ENCODE measurements around the gene COTL1. TPM values are rescaled to one million over a fixed set of nuclear protein-coding genes. Genes with fewer than 3 reads are reported as not detected.
A peak's percentile ranks its signal among the peaks of the same experiment; 100 is the strongest.

COTL1 gene
- total and polyA plus RNA-seq, 2 experiments from 2014 or later = 144 to 370 TPM

- H2AFZ ChIP-seq = no peak overlapping the region; the same call in 1 of the 2 replicates
- H3K9ac ChIP-seq = no peak overlapping the region
- H3K79me2 ChIP-seq (ENCODE audit: insufficient read depth) = no peaks in the 10 kb centered on the region
- in situ Hi-C loops (cut with MboI) = no loop called here
- no peaks in the 10 kb centered on the region for H3K9me2 ChIP-seq (ENCODE audit: insufficient read depth)
- no peaks in the 10 kb centered on the region for H3F3A ChIP-seq (ENCODE audit: insufficient read depth)
- no peaks in the 10 kb centered on the region for H3K4me1 ChIP-seq (ENCODE audit: insufficient read depth)
- H3K27me3 ChIP-seq (replicated peaks; ENCODE audit: insufficient read depth) = no peaks in the 10 kb centered on the region
- TF ChIP-seq EZH2 (IDR thresholded peaks at IDR 0.05; ENCODE audit: insufficient read depth, poor library complexity, severe bottlenecking) = no peak
- TF ChIP-seq EZH2phosphoT487 (IDR thresholded peaks at IDR 0.05; ENCODE audit: insufficient read depth, low read depth) = no peak
- no peaks in the 10 kb centered on the region for H3K9me3 ChIP-seq (ENCODE audit: low read depth)
- H4K20me1 ChIP-seq (ENCODE audit: insufficient read depth) = no peaks in the 10 kb centered on the region
- H3K4me2 ChIP-seq (ENCODE audit: unreplicated experiment) = no peak overlapping the region
- no peaks in the 10 kb centered on the region for H3K36me3 ChIP-seq (ENCODE audit: low read depth)
- peak; percentile 19 for DNase-seq
- 56% methylated on average over 25 of the region's 25 CpGs for WGBS, 2 experiments (ENCODE audit: low coverage in 1 of 2, low lambda C conversion rate in 2 of 2, missing lambda C conversion rate in 2 of 2)
- H3K4me3 ChIP-seq = no peak overlapping the region
- H3K27ac ChIP-seq = no peak overlapping the region
Observed at GRCh38 chr16:84544031-84544773, 73.7 kb downstream of the COTL1 start.

GRCh38 chr16:84543253-84543652, 74.6 kb downstream of the COTL1 start:
- Histone ChIP-seq H3K79me2 (ENCODE audit: insufficient read depth) (no peaks in the 10 kb centered on the region), H3K4me1 (ENCODE audit: insufficient read depth) (no peaks in the 10 kb centered on the region), H3K27ac (no peak overlapping the region), H3F3A (ENCODE audit: insufficient read depth) (no peaks in the 10 kb centered on the region), H4K20me1 (ENCODE audit: insufficient read depth) (no peaks in the 10 kb centered on the region), H3K9me3 (ENCODE audit: low read depth) (no peaks in the 10 kb centered on the region), H3K27me3 (replicated peaks; ENCODE audit: insufficient read depth) (no peaks in the 10 kb centered on the region), H3K9ac (no peak overlapping the region), H3K4me3 (no peak overlapping the region), H3K36me3 (ENCODE audit: low read depth) (no peaks in the 10 kb centered on the region), H3K9me2 (ENCODE audit: insufficient read depth) (no peaks in the 10 kb centered on the region), H2AFZ (no peak overlapping the region), H3K4me2 (ENCODE audit: unreplicated experiment) (no peak overlapping the region)
- in situ Hi-C loops (cut with MboI) = no loop called here
- WGBS, 2 experiments (ENCODE audit: low coverage in 1 of 2, low lambda C conversion rate in 2 of 2, missing lambda C conversion rate in 2 of 2) = 86 to 96% methylated on average over 2 of the region's 2 CpGs
- no peak for TF ChIP-seq EZH2 (IDR thresholded peaks at IDR 0.05; ENCODE audit: insufficient read depth, poor library complexity, severe bottlenecking)
- no peak for TF ChIP-seq EZH2phosphoT487 (IDR thresholded peaks at IDR 0.05; ENCODE audit: insufficient read depth, low read depth)
- DNase-seq = no peak

- DNase-seq = no peak
- H2AFZ ChIP-seq = no peak overlapping the region
- in situ Hi-C loops (cut with MboI) = no loop called here
- TF ChIP-seq EZH2 (IDR thresholded peaks at IDR 0.05; ENCODE audit: insufficient read depth, poor library complexity, severe bottlenecking) (no peak), EZH2phosphoT487 (IDR thresholded peaks at IDR 0.05; ENCODE audit: insufficient read depth, low read depth) (no peak)
- WGBS, 2 experiments (ENCODE audit: low coverage in 1 of 2, low lambda C conversion rate in 2 of 2, missing lambda C conversion rate in 2 of 2) = 95% methylated on average over 7 of the region's 7 CpGs
- no peak overlapping the region for H3K27ac ChIP-seq
- no peaks in the 10 kb centered on the region for H3K9me3 ChIP-seq (ENCODE audit: low read depth)
- H3F3A ChIP-seq (ENCODE audit: insufficient read depth) = no peaks in the 10 kb centered on the region
- H3K4me2 ChIP-seq (ENCODE audit: unreplicated experiment) = no peak overlapping the region
- H3K27me3 ChIP-seq (replicated peaks; ENCODE audit: insufficient read depth) = no peaks in the 10 kb centered on the region
- H4K20me1 ChIP-seq (ENCODE audit: insufficient read depth) = no peaks in the 10 kb centered on the region
- no peaks in the 10 kb centered on the region for H3K9me2 ChIP-seq (ENCODE audit: insufficient read depth)
- no peaks in the 10 kb centered on the region for H3K4me1 ChIP-seq (ENCODE audit: insufficient read depth)
- H3K79me2 ChIP-seq (ENCODE audit: insufficient read depth) = no peaks in the 10 kb centered on the region
- no peak overlapping the region for H3K9ac ChIP-seq
- H3K4me3 ChIP-seq = no peak overlapping the region
- no peaks in the 10 kb centered on the region for H3K36me3 ChIP-seq (ENCODE audit: low read depth)
Observed at GRCh38 chr16:84541999-84542817, 75.7 kb downstream of the COTL1 start.

- Histone ChIP-seq H3K9me2 (ENCODE audit: insufficient read depth) (no peaks in the 10 kb centered on the region), H3K4me1 (ENCODE audit: insufficient read depth) (no peaks in the 10 kb centered on the region), H3K27me3 (replicated peaks; ENCODE audit: insufficient read depth) (no peaks in the 10 kb centered on the region), H3K27ac (no peak overlapping the region), H3F3A (ENCODE audit: insufficient read depth) (no peaks in the 10 kb centered on the region), H3K36me3 (ENCODE audit: low read depth) (no peaks in the 10 kb centered on the region), H3K9me3 (ENCODE audit: low read depth) (no peaks in the 10 kb centered on the region), H3K4me2 (ENCODE audit: unreplicated experiment) (no peak overlapping the region), H3K9ac (no peak overlapping the region), H3K79me2 (ENCODE audit: insufficient read depth) (no peaks in the 10 kb centered on the region), H4K20me1 (ENCODE audit: insufficient read depth) (no peaks in the 10 kb centered on the region), H3K4me3 (no peak overlapping the region), H2AFZ (no peak overlapping the region)
- in situ Hi-C loops (cut with MboI) = no loop called here
- TF ChIP-seq EZH2phosphoT487 (IDR thresholded peaks at IDR 0.05; ENCODE audit: insufficient read depth, low read depth) = no peak
- no peak for TF ChIP-seq EZH2 (IDR thresholded peaks at IDR 0.05; ENCODE audit: insufficient read depth, poor library complexity, severe bottlenecking)
- WGBS, 2 experiments (ENCODE audit: low coverage in 1 of 2, low lambda C conversion rate in 2 of 2, missing lambda C conversion rate in 2 of 2) = 83 to 91% methylated on average over 4 of the region's 4 CpGs
- no peak for DNase-seq
Observed at GRCh38 chr16:84540194-84540593, 77.7 kb downstream of the COTL1 start.
